Gastrocnemius medialis (tissue), 4 donors: ENCODE measurements around the gene TSPAN14. TPM values are rescaled to one million over a fixed set of nuclear protein-coding genes. Genes with fewer than 3 reads are reported as not detected.

Experiments
- ATAC-seq, 2 donors: fragments of 150-250 bp; one replicate each; pipeline ENCODE4 v1.9.1; 2016
- DNase-seq, 2 donors: peaks; one replicate each; pipeline ENCODE4 v3.0.0-alpha.2; 2019
- H3K27ac ChIP-seq, 4 donors: fragments of 200-600 bp; sonication (generic); 1 replicate in 1 of 4; 2 replicates in 3 of 4; pipeline ENCODE4 v1.5.1; 2016 to 2018; ENCODE audit warnings: mild to moderate bottlenecking in 2 of 4, moderate library complexity in 1 of 4
- H3K27me3 ChIP-seq, 3 donors: fragments of 200-600 bp; sonication (generic) in 2 of 3; 1 replicate in 1 of 3; 2 replicates in 2 of 3; pipeline versions ENCODE4 v1.5.1 to v1.6.0; 2016 to 2019; ENCODE audit warnings: mild to moderate bottlenecking in 1 of 3, moderate library complexity in 1 of 3
- H3K36me3 ChIP-seq, 2 donors: fragments of 200-600 bp; sonication (generic) in 1 of 2; one replicate each; pipeline ENCODE4 v1.5.1; 2017 to 2018
- H3K4me1 ChIP-seq, 2 donors: fragments of 200-600 bp; sonication (generic) in 1 of 2; one replicate each; pipeline ENCODE4 v1.5.1; 2016 to 2017; ENCODE audit warnings: mild to moderate bottlenecking in 2 of 2
- H3K4me3 ChIP-seq, 4 donors: fragments of 200-600 bp; sonication (generic) in 3 of 4; 1 replicate in 1 of 4; 2 replicates in 3 of 4; pipeline ENCODE4 v1.5.1; 2016 to 2019; ENCODE audit warnings: mild to moderate bottlenecking in 2 of 4
- H3K9me3 ChIP-seq, 3 donors: fragments of 200-600 bp; sonication (generic) in 2 of 3; 1 replicate in 1 of 3; 2 replicates in 2 of 3; pipeline ENCODE4 v1.5.1; 2016 to 2019
- POLR2A ChIP-seq, 2 donors: fragments of 450-650 bp; IDR thresholded peaks; one replicate each; pipeline ENCODE4 v1.6.1; 2017; ENCODE audit warnings: antibody characterized with exemption in 2 of 2, mild to moderate bottlenecking in 2 of 2, moderate library complexity in 2 of 2
- in situ Hi-C, 4 donors: fragments of 200-750 bp; cut with MboI; loops; one replicate each; pipeline versions ENCODE4 v1.15.0 to v1.8.0; 2017; ENCODE audit warnings: low sequenced_read_pairs in 4 of 4
- intact Hi-C: fragments of 100-400 bp; cut with DNase I; formaldehyde crosslinking; loops from one replicate; pipeline ENCODE4 v1.15.1; 2023; ENCODE audit warnings: low total_unique reads
- total RNA-seq, 4 donors: library from RNA; depleted of rRNA; stranded (reverse); fragments of >200 nt; gene quantifications; one replicate each; pipeline versions ENCODE4 v1.1.0 to v1.2.3, GENCODE V29; 2016
- TF ChIP-seq, protein P1 (sequence below), 5 experiments: fragments of 450-650 bp in 3 of 5; fragments of 200-600 bp in 2 of 5; sonication (generic) in 2 of 5; IDR thresholded peaks in 4 of 5; conservative IDR thresholded peaks in 1 of 5; 1 replicate in 4 of 5; 2 replicates in 1 of 5; pipeline ENCODE4 v1.5.1; 2016 to 2019; ENCODE audit warnings: antibody characterized with exemption in 5 of 5, mild to moderate bottlenecking in 3 of 5, moderate library complexity in 3 of 5

Gene TSPAN14
- total RNA-seq, 4 donors from 2014 or later: 22.6 to 29.3 (median 26.9) TPM

DNA sequence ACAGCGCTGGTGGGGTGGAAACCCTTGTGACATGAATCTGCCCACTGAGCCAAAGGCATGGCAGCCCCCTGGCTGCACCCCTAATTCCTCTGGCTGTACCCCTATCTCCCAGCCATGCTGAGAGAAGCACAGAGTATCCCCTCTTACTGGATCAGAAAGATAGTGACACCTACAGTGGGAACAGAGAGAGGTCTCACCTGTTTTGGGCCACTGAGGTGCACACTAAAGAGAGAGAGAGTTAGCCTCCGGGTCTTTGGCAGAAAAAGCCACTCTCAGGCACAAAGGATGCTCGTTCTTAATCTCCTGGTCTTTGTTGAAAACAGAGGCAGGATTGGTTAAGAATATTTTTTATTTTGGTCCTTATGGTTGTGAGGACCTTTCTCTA lies 11.3 kb downstream of the TSPAN14 start:
- peaks cover 71 to 88% of the 10 kb centered on the region in 2 donors for H3K4me1 ChIP-seq
- no peaks in the 10 kb centered on the region for H3K27me3 ChIP-seq
- in situ Hi-C loops: no loop called here
- intact Hi-C loops: no loop called here
- H3K9me3 ChIP-seq: no peaks in the 10 kb centered on the region
- H3K36me3 ChIP-seq: no peaks in the 10 kb centered on the region
- DNase-seq (no peak), ATAC-seq (no peak)
- H3K27ac ChIP-seq: peak overlapping the region; percentile 68 to 95 (median 88)
- H3K4me3 ChIP-seq: peak overlapping the region; percentile 10 to 36 (median 30)
- no peak for TF ChIP-seq POLR2A (IDR thresholded peaks at IDR 0.05)
- TF ChIP-seq, protein P1, sequence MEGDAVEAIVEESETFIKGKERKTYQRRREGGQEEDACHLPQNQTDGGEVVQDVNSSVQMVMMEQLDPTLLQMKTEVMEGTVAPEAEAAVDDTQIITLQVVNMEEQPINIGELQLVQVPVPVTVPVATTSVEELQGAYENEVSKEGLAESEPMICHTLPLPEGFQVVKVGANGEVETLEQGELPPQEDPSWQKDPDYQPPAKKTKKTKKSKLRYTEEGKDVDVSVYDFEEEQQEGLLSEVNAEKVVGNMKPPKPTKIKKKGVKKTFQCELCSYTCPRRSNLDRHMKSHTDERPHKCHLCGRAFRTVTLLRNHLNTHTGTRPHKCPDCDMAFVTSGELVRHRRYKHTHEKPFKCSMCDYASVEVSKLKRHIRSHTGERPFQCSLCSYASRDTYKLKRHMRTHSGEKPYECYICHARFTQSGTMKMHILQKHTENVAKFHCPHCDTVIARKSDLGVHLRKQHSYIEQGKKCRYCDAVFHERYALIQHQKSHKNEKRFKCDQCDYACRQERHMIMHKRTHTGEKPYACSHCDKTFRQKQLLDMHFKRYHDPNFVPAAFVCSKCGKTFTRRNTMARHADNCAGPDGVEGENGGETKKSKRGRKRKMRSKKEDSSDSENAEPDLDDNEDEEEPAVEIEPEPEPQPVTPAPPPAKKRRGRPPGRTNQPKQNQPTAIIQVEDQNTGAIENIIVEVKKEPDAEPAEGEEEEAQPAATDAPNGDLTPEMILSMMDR (IDR thresholded peaks at IDR 0.05 in 4 of 5, conservative IDR thresholded peaks at IDR 0.05 in 1 of 5): no peak

DNA sequence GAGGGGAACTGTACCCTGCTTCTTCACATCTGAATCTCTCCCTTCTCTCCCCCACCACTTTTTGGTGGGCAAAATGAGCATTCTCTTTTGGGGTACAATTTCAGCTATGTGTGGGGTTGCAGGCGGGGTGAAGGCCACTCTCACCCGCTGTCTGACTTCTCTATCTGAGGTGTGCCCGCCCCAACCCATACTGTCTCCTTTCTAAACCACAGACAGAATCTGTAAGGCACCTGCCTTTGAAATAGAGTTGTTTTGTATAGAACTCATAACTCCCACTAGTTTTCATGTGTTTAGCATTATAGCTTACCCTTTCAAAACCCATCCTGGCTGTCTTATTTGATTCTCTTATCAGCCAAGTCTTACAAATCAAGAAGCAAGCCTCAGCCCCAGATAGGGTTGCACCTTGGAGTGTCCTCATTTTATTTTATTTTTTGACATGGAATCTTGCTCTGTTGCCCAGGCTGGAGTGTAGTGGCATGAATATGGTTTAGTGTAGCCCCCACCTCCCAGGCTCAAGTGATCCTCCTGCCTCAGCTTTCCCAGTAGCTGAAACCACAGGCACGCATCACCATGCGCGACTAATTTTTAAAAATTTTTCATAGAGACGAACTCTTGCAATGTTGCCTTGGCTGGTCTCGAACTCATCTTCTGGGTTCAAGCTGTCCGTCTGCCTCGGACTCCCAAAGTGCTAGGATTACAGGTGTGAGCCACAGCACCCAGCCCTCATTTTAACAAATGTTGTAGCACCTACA lies 11.9 kb downstream of the TSPAN14 start:
- no peaks in the 10 kb centered on the region for H3K36me3 ChIP-seq
- no peak for ATAC-seq
- H3K4me3 ChIP-seq: peak overlapping the region in 2 of 4 donors; percentile 10 to 33
- H3K27ac ChIP-seq: peak overlapping the region; percentile 68 to 95 (median 88)
- no peaks in the 10 kb centered on the region for H3K9me3 ChIP-seq
- H3K27me3 ChIP-seq: no peaks in the 10 kb centered on the region
- intact Hi-C loops (no loop called here), in situ Hi-C loops (no loop called here)
- no peak for DNase-seq
- TF ChIP-seq POLR2A (IDR thresholded peaks at IDR 0.05): no peak
- TF ChIP-seq, protein P1 (IDR thresholded peaks at IDR 0.05 in 4 of 5, conservative IDR thresholded peaks at IDR 0.05 in 1 of 5): no peak
- H3K4me1 ChIP-seq: peaks cover 65 to 88% of the 10 kb centered on the region in 2 donors

DNA sequence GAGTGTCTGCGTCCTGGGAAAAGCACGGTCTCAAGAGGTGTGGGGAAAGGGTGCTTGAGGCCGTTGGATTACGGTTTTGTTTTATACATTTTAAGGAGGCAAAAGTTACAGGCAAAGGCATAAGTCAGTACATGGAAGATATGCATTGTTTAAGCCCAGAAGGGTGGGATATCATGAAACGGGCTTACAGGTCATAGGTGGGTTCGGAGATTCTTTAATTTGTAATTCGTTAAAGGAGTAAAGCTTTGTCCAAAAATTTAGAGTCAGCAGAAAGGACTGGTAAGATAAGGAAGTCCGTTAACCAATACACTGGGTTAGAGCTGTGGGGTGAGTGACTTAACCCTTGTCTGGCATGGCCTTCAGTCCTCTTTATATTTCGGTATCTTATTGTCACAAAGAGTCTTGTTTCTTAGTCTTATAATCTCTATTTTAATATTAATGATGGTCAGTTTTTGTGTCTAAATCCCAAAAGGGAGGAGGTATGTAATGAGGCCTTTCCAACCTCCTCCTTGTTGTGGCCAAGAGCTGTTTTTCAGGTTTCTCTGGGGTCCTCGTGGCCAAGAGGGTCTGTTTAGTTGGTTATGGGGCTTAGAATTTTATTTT lies 12.7 kb downstream of the TSPAN14 start:
- Histone ChIP-seq H3K27me3 (no peaks in the 10 kb centered on the region), H3K4me1 (peaks cover 61 to 84% of the 10 kb centered on the region in 2 donors), H3K9me3 (no peaks in the 10 kb centered on the region), H3K4me3 (peak overlapping the region in 1 of 4 donors; percentile 10), H3K36me3 (no peaks in the 10 kb centered on the region), H3K27ac (peak overlapping the region; percentile 68 to 95 (median 88))
- intact Hi-C loops: no loop called here
- TF ChIP-seq, protein P1 (IDR thresholded peaks at IDR 0.05 in 4 of 5, conservative IDR thresholded peaks at IDR 0.05 in 1 of 5): no peak
- TF ChIP-seq POLR2A (IDR thresholded peaks at IDR 0.05): no peak
- DNase-seq: no peak
- in situ Hi-C loops: no loop called here
- no peak for ATAC-seq

DNA sequence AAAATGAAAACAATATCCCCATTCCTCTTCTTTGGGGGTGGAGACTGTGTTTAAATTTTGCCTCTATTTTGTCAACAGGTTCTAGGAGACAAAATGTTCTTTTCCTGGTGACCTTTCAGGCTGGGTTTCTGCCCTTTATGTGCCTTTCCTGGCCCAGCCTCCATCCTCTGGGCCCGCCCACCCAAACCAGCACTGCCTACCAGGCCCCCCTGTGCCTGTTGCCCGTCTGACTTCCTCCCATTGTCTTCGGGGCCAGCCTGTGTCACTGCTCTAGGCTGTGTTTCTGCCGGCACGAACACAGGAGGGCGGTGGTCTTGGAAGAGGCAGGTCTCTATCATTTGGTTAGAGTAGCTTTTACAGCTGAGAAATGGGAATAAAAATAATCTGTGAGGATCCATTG lies 13.9 kb downstream of the TSPAN14 start:
- ATAC-seq: peak; percentile 48 to 66
- in situ Hi-C loops: no loop called here
- DNase-seq: peak; percentile 32 to 60
- Histone ChIP-seq H3K4me3 (peak overlapping the region in 3 of 4 donors; percentile 15 to 31 (median 26)), H3K27ac (peak overlapping the region; percentile 68 to 95 (median 88)), H3K9me3 (no peaks in the 10 kb centered on the region), H3K36me3 (no peaks in the 10 kb centered on the region), H3K4me1 (peaks cover 56 to 77% of the 10 kb centered on the region in 2 donors), H3K27me3 (no peaks in the 10 kb centered on the region)
- TF ChIP-seq POLR2A (IDR thresholded peaks at IDR 0.05): peak; percentile 13 to 51
- TF ChIP-seq, protein P1 (IDR thresholded peaks at IDR 0.05 in 4 of 5, conservative IDR thresholded peaks at IDR 0.05 in 1 of 5): no peak
- intact Hi-C loops: no loop called here
